ENCODE results near the gene MTSS2. TPM values are rescaled to one million over a fixed set of nuclear protein-coding genes. Genes with fewer than 3 reads are reported as not detected.

Gene MTSS2
- total and polyA plus RNA-seq, 12 donors = 11.6 to 145 (median 73.9) TPM

DNA sequence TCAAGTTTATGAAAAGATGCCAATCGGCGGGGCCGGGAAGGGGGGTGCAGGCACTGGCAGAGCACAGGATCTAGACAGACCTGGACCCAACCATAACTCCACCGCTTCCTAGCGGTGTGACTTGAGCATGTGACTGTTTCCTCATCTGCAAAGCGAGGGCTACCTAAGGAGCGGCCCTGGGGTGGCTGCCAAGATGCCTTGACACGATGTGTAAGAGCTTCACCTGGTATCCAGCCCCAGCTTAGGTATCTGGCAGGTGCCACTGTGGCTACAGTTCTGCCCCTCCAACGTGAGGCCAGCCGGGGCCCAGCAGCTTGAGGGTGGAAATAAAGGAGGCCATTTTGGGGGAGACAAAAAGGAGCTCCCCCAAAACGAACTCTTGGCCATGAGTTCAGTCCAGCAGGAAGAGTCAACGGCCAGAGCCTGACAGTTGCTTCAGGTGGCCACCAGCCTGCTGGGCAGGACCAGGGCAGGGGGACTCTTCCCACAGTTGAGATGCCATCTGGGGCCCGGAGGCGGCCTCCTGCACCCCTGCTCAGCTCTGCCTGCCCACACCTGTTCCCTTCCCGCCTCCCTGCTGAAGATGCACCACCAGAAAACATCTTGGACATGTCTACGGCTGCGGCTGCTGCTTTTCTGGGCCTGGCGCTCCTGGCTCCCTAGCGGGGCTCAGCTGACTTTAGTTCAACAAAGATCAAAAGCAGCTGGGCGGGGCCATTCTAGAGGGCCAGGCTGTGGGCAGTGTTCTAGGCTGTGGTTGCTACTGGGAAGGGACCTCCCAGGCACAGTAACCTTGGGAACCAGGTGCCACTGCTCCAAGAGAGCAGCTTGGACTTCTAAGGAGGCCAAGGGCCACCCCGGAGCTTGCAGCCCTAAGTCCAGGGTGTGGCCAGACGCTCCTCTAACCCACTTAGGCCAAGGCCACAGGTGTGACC is 3.4 kb upstream of the MTSS2 start:
- H3K9me3 ChIP-seq (replicated peaks in 1 of 3) = no peaks in the 10 kb centered on the region
- intact Hi-C loops (cut with DNase I) = no loop called here
- no peak overlapping the region for H3K4me3 ChIP-seq
- DNase-seq = no peak
- H3K27me3 ChIP-seq = no peaks in the 10 kb centered on the region
- no peaks in the 10 kb centered on the region for H3K36me3 ChIP-seq (replicated peaks in 1 of 2)
- H3K4me1 ChIP-seq (replicated peaks in 1 of 2) = peaks cover 35 to 69% of the 10 kb centered on the region in 2 donors
- TF ChIP-seq, protein P1, sequence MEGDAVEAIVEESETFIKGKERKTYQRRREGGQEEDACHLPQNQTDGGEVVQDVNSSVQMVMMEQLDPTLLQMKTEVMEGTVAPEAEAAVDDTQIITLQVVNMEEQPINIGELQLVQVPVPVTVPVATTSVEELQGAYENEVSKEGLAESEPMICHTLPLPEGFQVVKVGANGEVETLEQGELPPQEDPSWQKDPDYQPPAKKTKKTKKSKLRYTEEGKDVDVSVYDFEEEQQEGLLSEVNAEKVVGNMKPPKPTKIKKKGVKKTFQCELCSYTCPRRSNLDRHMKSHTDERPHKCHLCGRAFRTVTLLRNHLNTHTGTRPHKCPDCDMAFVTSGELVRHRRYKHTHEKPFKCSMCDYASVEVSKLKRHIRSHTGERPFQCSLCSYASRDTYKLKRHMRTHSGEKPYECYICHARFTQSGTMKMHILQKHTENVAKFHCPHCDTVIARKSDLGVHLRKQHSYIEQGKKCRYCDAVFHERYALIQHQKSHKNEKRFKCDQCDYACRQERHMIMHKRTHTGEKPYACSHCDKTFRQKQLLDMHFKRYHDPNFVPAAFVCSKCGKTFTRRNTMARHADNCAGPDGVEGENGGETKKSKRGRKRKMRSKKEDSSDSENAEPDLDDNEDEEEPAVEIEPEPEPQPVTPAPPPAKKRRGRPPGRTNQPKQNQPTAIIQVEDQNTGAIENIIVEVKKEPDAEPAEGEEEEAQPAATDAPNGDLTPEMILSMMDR (IDR thresholded peaks at IDR 0.05) = no peak
- no peak for TF ChIP-seq POLR2A (IDR thresholded peaks at IDR 0.05)
- H3K27ac ChIP-seq = peak overlapping the region in 2 of 5 donors; percentile 92 to 96
- 93 to 96% (median 95%) methylated on average over 12 to 22 of the region's 22 CpGs for WGBS, 4 donors

DNA sequence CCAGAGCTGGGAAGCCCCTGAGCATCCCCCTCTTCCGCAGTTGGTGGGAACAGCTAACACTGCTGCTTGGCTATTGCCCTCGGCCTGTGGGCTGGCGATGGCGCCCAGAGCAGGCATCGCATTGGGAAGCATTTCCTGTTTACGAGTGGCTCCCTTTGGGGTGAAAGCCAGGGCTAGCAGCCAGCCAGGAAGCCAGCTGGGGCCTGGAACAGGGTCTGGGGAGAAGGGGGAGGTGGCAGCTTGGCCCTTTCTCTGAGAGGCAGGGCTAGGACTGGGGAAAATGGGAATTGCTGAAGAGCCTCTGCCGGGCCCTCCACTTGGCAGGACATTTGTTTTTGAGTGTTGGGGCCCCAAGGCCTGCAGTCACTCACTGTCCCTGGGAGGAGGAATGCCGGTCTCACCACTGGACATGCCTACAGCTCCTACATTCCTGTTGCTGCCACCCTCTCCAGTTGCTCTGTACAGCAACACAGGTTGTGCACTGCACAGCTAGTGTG is 2.4 kb upstream of the MTSS2 start:
- TF ChIP-seq POLR2A (IDR thresholded peaks at IDR 0.05) = no peak
- TF ChIP-seq, protein P1 (IDR thresholded peaks at IDR 0.05) = no peak
- Histone ChIP-seq H3K4me3 (no peak overlapping the region), H3K9me3 (replicated peaks in 1 of 3) (no peaks in the 10 kb centered on the region), H3K27me3 (no peaks in the 10 kb centered on the region), H3K27ac (peak overlapping the region in 4 of 5 donors; percentile 37 to 96 (median 65)), H3K36me3 (replicated peaks in 1 of 2) (no peaks in the 10 kb centered on the region), H3K4me1 (replicated peaks in 1 of 2) (peaks cover 37 to 69% of the 10 kb centered on the region in 2 donors)
- intact Hi-C loops (cut with DNase I) = no loop called here
- peak in 1 of 7 donors; percentile 54 for DNase-seq
- WGBS, 4 donors = 21 to 55% (median 40%) methylated on average over 2 to 8 of the region's 8 CpGs

DNA sequence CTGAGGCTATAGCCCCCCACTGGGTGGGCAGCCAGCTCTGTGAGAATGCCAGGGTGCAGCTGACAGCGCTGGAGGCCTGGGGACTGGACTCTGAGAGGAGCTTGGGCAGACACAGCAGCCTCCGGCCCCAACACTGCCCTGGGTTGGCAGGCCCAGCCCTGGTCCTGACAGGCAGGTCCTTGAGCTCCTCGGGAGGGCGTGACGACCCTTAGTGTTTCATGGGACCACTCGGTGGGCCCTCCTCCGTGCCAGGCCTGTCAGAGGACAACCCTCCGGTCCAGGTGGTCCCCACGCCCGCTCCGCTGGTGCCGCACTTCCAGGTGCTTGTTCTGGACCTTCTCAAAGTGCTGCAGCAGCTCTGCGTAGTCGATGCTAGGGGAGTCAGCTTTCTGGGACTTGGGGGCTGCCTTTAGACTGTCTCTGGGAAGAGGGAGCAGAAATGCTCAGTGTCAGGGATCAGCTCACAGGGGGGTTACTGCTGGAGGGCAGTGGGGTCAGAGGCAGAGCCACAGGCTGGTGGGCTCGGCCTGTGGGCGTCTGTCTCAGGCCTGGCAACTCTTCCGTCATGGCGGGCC is 1.9 kb upstream of the MTSS2 start:
- Histone ChIP-seq H3K4me3 (no peak overlapping the region), H3K27me3 (no peaks in the 10 kb centered on the region), H3K9me3 (replicated peaks in 1 of 3) (no peaks in the 10 kb centered on the region), H3K4me1 (replicated peaks in 1 of 2) (peaks cover 37 to 69% of the 10 kb centered on the region in 2 donors), H3K36me3 (replicated peaks in 1 of 2) (no peaks in the 10 kb centered on the region), H3K27ac (peak overlapping the region in 4 of 5 donors; percentile 37 to 96 (median 65))
- DNase-seq = no peak
- TF ChIP-seq, protein P1 (IDR thresholded peaks at IDR 0.05) = no peak
- TF ChIP-seq POLR2A (IDR thresholded peaks at IDR 0.05) = no peak
- intact Hi-C loops (cut with DNase I) = no loop called here
- WGBS, 4 donors = 75 to 86% (median 83%) methylated on average over 7 to 18 of the region's 18 CpGs

DNA sequence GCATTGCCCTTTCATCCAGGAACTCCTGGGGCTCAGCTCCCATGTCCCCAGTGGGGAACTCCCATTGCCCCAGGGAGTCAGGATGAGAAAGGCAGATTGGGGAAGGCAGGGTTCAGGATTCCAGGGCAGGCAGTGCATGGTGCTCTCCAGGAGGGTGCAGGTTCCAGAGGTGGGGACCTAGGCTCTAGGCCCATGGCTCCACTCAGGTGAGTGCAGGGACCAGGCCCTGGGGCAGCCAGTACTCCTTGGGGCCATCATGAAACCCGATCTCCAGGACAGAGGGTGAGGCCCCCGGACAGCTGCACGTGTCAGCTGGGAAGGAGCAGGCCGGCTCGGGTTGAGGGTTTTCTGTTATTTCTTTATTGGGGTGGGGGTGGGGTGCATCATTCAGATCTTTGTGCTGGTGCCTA is 1.3 kb upstream of the MTSS2 start:
- Histone ChIP-seq H3K27me3 (no peaks in the 10 kb centered on the region), H3K4me3 (no peak overlapping the region), H3K27ac (peak overlapping the region in 2 of 5 donors; percentile 92 to 96), H3K36me3 (replicated peaks in 1 of 2) (no peaks in the 10 kb centered on the region), H3K9me3 (replicated peaks in 1 of 3) (no peaks in the 10 kb centered on the region), H3K4me1 (replicated peaks in 1 of 2) (peaks cover 35 to 69% of the 10 kb centered on the region in 2 donors)
- DNase-seq = no peak
- 72 to 82% (median 80%) methylated on average over 4 to 5 of the region's 5 CpGs; no CpG with 5 or more reads in 1 of the 4 donors for WGBS, 4 donors
- no peak for TF ChIP-seq POLR2A (IDR thresholded peaks at IDR 0.05)
- TF ChIP-seq, protein P1 (IDR thresholded peaks at IDR 0.05) = no peak
- intact Hi-C loops (cut with DNase I) = no loop called here

Measured in adrenal gland (tissue), 12 donors.